GM10248 (cell line): ENCODE measurements around the gene TAPBP.

Experiments used
- CTCF ChIA-PET: fragments of 300-600 bp; sonication (Branson Sonifier 250); formaldehyde crosslinking; extraction: SDS; loops from one replicate; lab custom pipeline; 2021; ENCODE audit warnings: antibody characterized with exemption; lab: Yijun Ruan, JAX
- POLR2A ChIA-PET: fragments of 350-650 bp; sonication (Branson Sonifier 250); formaldehyde crosslinking; extraction: SDS; loops from one replicate; lab custom pipeline; 2020; ENCODE audit warnings: antibody characterized with exemption; lab: Yijun Ruan, JAX
- DNase-seq: peaks from one replicate; pipeline ENCODE4 v3.0.0; 2012; ENCODE audit errors: extremely low spot score
- CTCF ChIP-seq: IDR thresholded peaks from 2 replicates; pipeline ENCODE4 v1.5.1; 2012; ENCODE audit warnings: mild to moderate bottlenecking, low read depth; ENCODE audit errors: extremely low read depth, missing control alignments, control extremely low read depth

TAPBP gene

DNA sequence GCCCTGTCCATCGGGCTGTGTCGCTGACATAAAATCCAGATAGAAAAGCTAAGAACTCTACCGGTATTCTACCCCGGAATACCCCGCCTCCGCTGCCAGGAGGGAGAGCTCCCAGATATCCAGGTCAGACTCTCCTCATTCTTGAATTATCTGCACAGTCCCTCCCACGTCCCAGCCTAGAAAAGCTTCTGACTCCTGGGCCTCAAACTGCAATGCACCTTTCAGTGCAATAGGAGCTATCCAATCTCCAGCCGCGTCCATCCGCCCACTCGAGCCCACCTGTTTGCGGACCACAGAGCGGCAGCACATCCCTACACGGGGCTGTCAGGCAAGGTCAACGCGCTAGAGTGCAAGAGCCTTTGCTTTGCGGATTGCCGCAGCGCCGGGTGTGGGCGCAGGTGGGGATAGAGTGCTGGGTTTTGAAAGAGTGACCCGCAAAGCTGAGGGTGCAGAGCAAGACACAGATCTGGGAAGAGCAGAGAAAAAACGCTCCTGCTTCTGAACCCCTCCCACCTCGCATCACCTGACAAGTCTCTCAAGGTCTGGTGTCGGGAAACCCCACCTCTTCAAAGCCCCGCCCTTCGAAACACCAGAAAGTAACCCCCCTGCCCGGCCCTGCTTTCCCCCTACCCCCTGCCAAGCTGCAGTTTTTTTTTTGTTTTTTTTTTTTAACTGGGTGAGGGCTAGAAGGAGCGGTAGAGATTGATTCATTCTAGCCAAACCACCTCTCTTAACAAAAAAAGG, 1.3 kb downstream of the TAPBP start:
- TF ChIP-seq CTCF = peak; percentile 19
- ChIA-PET POLR2A (interaction anchor here (0.5 to 1.1 kb wide), 3 partner anchors 11 to 103 kb away, joined by 3 to 7 read pairs (median 3); partner anchors contain the start of gene RGL2), CTCF (interaction anchor here (0.8 to 2.7 kb wide), 5 partner anchors 9 to 44 kb away, joined by 3 to 18 read pairs (median 4); partner anchors contain the start of gene RGL2)
- DNase-seq = peak; percentile 88

GRCh38 chr6:33306356-33306755, 7.5 kb downstream of the TAPBP start:
- TF ChIP-seq CTCF = no peak
- DNase-seq = no peak
- ChIA-PET POLR2A (no interaction called here), CTCF (no interaction called here)

DNA sequence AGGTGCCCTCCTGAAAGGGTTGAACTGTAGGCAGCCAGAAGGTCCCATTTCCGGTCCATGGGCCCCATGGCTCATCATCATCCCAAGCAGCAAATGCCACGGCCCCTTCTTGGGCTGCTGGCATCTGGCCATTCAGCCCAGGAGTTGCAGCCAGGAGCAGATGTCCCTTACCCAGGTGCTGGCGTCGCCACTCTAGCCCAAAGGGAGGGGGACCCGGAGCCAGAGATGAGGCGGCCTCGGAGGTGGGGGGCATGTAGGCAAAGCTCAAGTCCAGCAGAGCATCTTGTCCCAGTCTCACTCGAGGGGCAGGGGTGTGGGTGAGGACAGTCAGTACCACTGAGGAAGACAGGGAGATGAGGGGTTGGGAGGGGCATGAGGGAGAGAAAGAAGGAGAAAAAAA, 8.8 kb downstream of the TAPBP start:
- DNase-seq = no peak
- CTCF ChIA-PET = interaction anchor here (1.6 kb wide), 1 partner anchor 13 kb away, joined by 6 read pairs; the partner anchor contains the start of gene ZBTB22
- POLR2A ChIA-PET = no interaction called here
- no peak for TF ChIP-seq CTCF

- TF ChIP-seq CTCF = no peak
- DNase-seq = no peak
- CTCF ChIA-PET = interaction anchor here (1.6 kb wide), 1 partner anchor 13 kb away, joined by 6 read pairs; the partner anchor contains the start of gene ZBTB22
- POLR2A ChIA-PET = no interaction called here
Observed at GRCh38 chr6:33304216-33304615, 9.7 kb downstream of the TAPBP start.

DNA sequence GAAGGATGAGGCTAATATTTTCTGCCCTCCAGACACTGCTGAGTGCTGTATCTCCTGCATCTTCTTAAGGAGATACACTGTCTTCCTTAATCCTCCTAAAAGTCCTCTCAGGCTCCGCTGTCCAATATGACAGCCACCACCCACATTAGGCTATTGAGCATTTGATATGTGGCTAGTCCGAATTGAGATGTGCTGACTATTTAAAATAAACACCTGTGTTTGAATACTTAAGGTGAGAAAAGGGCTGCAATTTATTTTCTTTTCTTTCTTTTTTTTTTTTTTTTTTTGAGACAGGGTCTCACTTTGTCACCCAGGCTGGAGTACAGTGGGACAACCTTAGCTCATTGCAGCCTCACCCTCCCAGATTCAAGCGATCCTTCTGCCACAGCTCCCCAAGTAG, 12.0 kb downstream of the TAPBP start:
- CTCF ChIA-PET = interaction anchor here (0.7 to 2.1 kb wide), 4 partner anchors 9 to 43 kb away, joined by 3 to 18 read pairs (median 4); partner anchors contain the start of gene TAPBP

More for the DNA sequence above, 12.0 kb downstream of the TAPBP start:
- no peak for TF ChIP-seq CTCF
- no peak for DNase-seq
- POLR2A ChIA-PET = interaction anchor here (0.7 kb wide), 1 partner anchor 10 kb away, joined by 7 read pairs; no protein-coding TSS in a partner anchor
